CD4-positive, alpha-beta T cell treated with Interleukin-17A for 1 hour (primary cell): Measurements from ENCODE around the gene PALD1.
A peak's percentile ranks its signal among the peaks of the same experiment; 100 is the strongest.
"Not testable (repeated sequence)": the region's sequence is repeated elsewhere in the genome, so short reads cannot be mapped to it uniquely, and the experiment has no call there.

ENCODE experiments used
- DNase-seq: peaks from one replicate; pipeline ENCODE4 v3.0.0-alpha.2; 2020

PALD1 gene

GRCh38 chr10:70592746-70593512, 114.4 kb downstream of the PALD1 start:
- DNase-seq: no peak

- DNase-seq: no peak
These were observed 114.9 kb downstream of the PALD1 start for GRCh38 chr10:70593513-70593890.

GRCh38 chr10:70594161-70594560, 115.6 kb downstream of the PALD1 start:
- DNase-seq: no peak

GRCh38 chr10:70595566-70596016, 117.0 kb downstream of the PALD1 start:
- DNase-seq: no peak

- DNase-seq: no peak
These were observed 117.7 kb downstream of the PALD1 start for GRCh38 chr10:70596110-70596798.

GRCh38 chr10:70596860-70597809, 118.6 kb downstream of the PALD1 start:
- no peak for DNase-seq

GRCh38 chr10:70597856-70598815, 119.6 kb downstream of the PALD1 start:
- no peak for DNase-seq

- DNase-seq: no peak
These were observed 120.3 kb downstream of the PALD1 start for GRCh38 chr10:70598857-70599295.

- no peak for DNase-seq
These were observed 120.8 kb downstream of the PALD1 start for GRCh38 chr10:70599319-70599718.

- DNase-seq: no peak
These were observed 121.2 kb downstream of the PALD1 start for GRCh38 chr10:70599791-70600190.

- DNase-seq: no peak
These were observed 122.2 kb downstream of the PALD1 start for GRCh38 chr10:70600512-70601395.

- DNase-seq: peak; percentile 21
These were observed 123.2 kb downstream of the PALD1 start for GRCh38 chr10:70601746-70602145.

- peak; percentile 84 for DNase-seq
These were observed 124.3 kb downstream of the PALD1 start, which contains the start of gene PRF1 for GRCh38 chr10:70602665-70603448. TSS of gene PRF1 (minus strand) at chr10:70602741. CDS start at chr10:70600902, 1,839 bp downstream.

GRCh38 chr10:70603449-70603801, 124.9 kb downstream of the PALD1 start:
- peak; percentile 69 for DNase-seq

GRCh38 chr10:70604106-70604505, 125.5 kb downstream of the PALD1 start:
- no peak for DNase-seq

GRCh38 chr10:70605161-70605560, 126.6 kb downstream of the PALD1 start:
- DNase-seq: no peak

GRCh38 chr10:70607936-70608335, 129.4 kb downstream of the PALD1 start:
- DNase-seq: no peak

GRCh38 chr10:70613941-70614340, 135.4 kb downstream of the PALD1 start:
- no peak for DNase-seq

GRCh38 chr10:70614364-70614763, 135.8 kb downstream of the PALD1 start:
- DNase-seq: not testable (repeated sequence)

GRCh38 chr10:70615211-70615610, 136.6 kb downstream of the PALD1 start:
- DNase-seq: no peak
